Activated naive CD4-positive, alpha-beta T cell treated with anti-CD3 and anti-CD28 coated beads, Interleukin-2, amount 50 U/mL, for 16 hours (primary cell): ENCODE results near the gene KCNQ1.
A peak's percentile ranks its signal among the peaks of the same experiment; 100 is the strongest.

ENCODE experiments used
- DNase-seq: peaks from one replicate; pipeline ENCODE4 v3.0.0-alpha.2; 2020

Gene KCNQ1

GRCh38 chr11:2586087-2586792, 141.4 kb downstream of the KCNQ1 start:
- DNase-seq, result peak; percentile 3

GRCh38 chr11:2586793-2587131, 142.0 kb downstream of the KCNQ1 start:
- peak; percentile 9 for DNase-seq

GRCh38 chr11:2587132-2587930, 142.5 kb downstream of the KCNQ1 start:
- DNase-seq, result no peak

- DNase-seq, result no peak
Measured at GRCh38 chr11:2587976-2588748, 143.4 kb downstream of the KCNQ1 start.

- no peak for DNase-seq
Measured at GRCh38 chr11:2588809-2589537, 144.2 kb downstream of the KCNQ1 start.

GRCh38 chr11:2589538-2589934, 144.7 kb downstream of the KCNQ1 start:
- DNase-seq, result no peak

- no peak for DNase-seq
Measured at GRCh38 chr11:2590131-2590964, 145.5 kb downstream of the KCNQ1 start.

- no peak for DNase-seq
Measured at GRCh38 chr11:2590965-2591754, 146.4 kb downstream of the KCNQ1 start.

GRCh38 chr11:2591805-2592204, 147.0 kb downstream of the KCNQ1 start:
- no peak for DNase-seq

- DNase-seq, result no peak
Measured at GRCh38 chr11:2592559-2593392, 148.0 kb downstream of the KCNQ1 start.

GRCh38 chr11:2593393-2593950, 148.7 kb downstream of the KCNQ1 start:
- DNase-seq, result no peak

GRCh38 chr11:2594267-2594666, 149.5 kb downstream of the KCNQ1 start:
- no peak for DNase-seq

- no peak for DNase-seq
Measured at GRCh38 chr11:2595204-2595603, 150.4 kb downstream of the KCNQ1 start.

- DNase-seq, result no peak
Measured at GRCh38 chr11:2599561-2600189, 154.9 kb downstream of the KCNQ1 start.

- no peak for DNase-seq
Measured at GRCh38 chr11:2609345-2609744, 164.5 kb downstream of the KCNQ1 start.

GRCh38 chr11:2612884-2613571, 168.2 kb downstream of the KCNQ1 start:
- DNase-seq, result no peak

- no peak for DNase-seq
Measured at GRCh38 chr11:2621894-2622293, 177.1 kb downstream of the KCNQ1 start.

GRCh38 chr11:2625183-2625582, 180.4 kb downstream of the KCNQ1 start:
- no peak for DNase-seq

GRCh38 chr11:2630679-2631078, 185.9 kb downstream of the KCNQ1 start:
- no peak for DNase-seq
